RWPE2 (cell line): Measurements from ENCODE around the gene PTPRN2.
A peak's percentile ranks its signal among the peaks of the same experiment; 100 is the strongest.

Experiments used
- ATAC-seq: fragments of 200-7000 bp; cut with Tn5 transposase; 3 replicates; pipeline ENCODE4 v1.9.1; 2021; ENCODE audit warnings: low read depth
- DNase-seq: peaks from one replicate; pipeline ENCODE4 v3.0.0-alpha.2; 2020; ENCODE audit warnings: low spot score
- H3K27ac ChIP-seq: fragments of 450-650 bp; 2 replicates; pipeline ENCODE4 v1.5.1; 2017; ENCODE audit warnings: mild to moderate bottlenecking; ENCODE audit not compliant: poor library complexity, severe bottlenecking
- H3K27me3 ChIP-seq: fragments of 250-450 bp; sonication (Bioruptor Pico); 2 replicates; pipeline ENCODE4 v1.5.1; 2021; ENCODE audit warnings: mild to moderate bottlenecking, moderate library complexity; ENCODE audit not compliant: insufficient read depth, poor library complexity, severe bottlenecking
- H3K36me3 ChIP-seq: fragments of 250-450 bp; sonication (Bioruptor Pico); 2 replicates; pipeline ENCODE4 v1.5.1; 2020; ENCODE audit warnings: low read depth, mild to moderate bottlenecking, moderate library complexity
- H3K4me1 ChIP-seq: fragments of 250-450 bp; sonication (Bioruptor Pico); 2 replicates; pipeline ENCODE4 v1.5.1; 2021; ENCODE audit warnings: mild to moderate bottlenecking, moderate library complexity; ENCODE audit not compliant: insufficient read depth, poor library complexity, severe bottlenecking
- H3K4me3 ChIP-seq: fragments of 250-450 bp; sonication (Bioruptor Pico); 2 replicates; pipeline ENCODE4 v1.5.1; 2021; ENCODE audit warnings: mild to moderate bottlenecking, moderate library complexity; ENCODE audit not compliant: severe bottlenecking
- H3K9me3 ChIP-seq: fragments of 250-450 bp; sonication (Bioruptor Pico); 2 replicates; pipeline ENCODE4 v1.5.1; 2021; ENCODE audit warnings: mild to moderate bottlenecking, moderate library complexity; ENCODE audit not compliant: severe bottlenecking
- CTCF ChIP-seq: fragments of 450-650 bp; IDR thresholded peaks from one replicate; pipeline ENCODE4 v1.5.1; 2017; ENCODE audit warnings: mild to moderate bottlenecking, moderate library complexity; ENCODE audit not compliant: poor library complexity, severe bottlenecking

Gene PTPRN2

GRCh38 chr7:157743781-157744525 is 843.7 kb downstream of the PTPRN2 start:
- no peak for DNase-seq
- no peak overlapping the region for H3K4me3 ChIP-seq
- no peak for ATAC-seq
- H3K9me3 ChIP-seq, result peaks cover 2% of the 10 kb centered on the region
- no peak overlapping the region for H3K27ac ChIP-seq
- no peaks in the 10 kb centered on the region for H3K27me3 ChIP-seq
- no peaks in the 10 kb centered on the region for H3K36me3 ChIP-seq
- H3K4me1 ChIP-seq, result no peaks in the 10 kb centered on the region
- no peak for TF ChIP-seq CTCF

- Histone ChIP-seq H3K36me3 (no peaks in the 10 kb centered on the region), H3K4me3 (no peak overlapping the region), H3K9me3 (peaks cover 2% of the 10 kb centered on the region), H3K4me1 (no peaks in the 10 kb centered on the region), H3K27ac (no peak overlapping the region), H3K27me3 (no peaks in the 10 kb centered on the region)
- DNase-seq, result no peak
- TF ChIP-seq CTCF, result no peak
- no peak for ATAC-seq
Observed at GRCh38 chr7:157740251-157740798, 847.3 kb downstream of the PTPRN2 start.

GRCh38 chr7:157739650-157740049 is 848.0 kb downstream of the PTPRN2 start:
- ATAC-seq (no peak), DNase-seq (peak; percentile 19)
- no peaks in the 10 kb centered on the region for H3K27me3 ChIP-seq
- no peaks in the 10 kb centered on the region for H3K4me1 ChIP-seq
- no peaks in the 10 kb centered on the region for H3K36me3 ChIP-seq
- H3K4me3 ChIP-seq, result no peak overlapping the region
- H3K9me3 ChIP-seq, result peaks cover 2% of the 10 kb centered on the region
- no peak overlapping the region for H3K27ac ChIP-seq
- no peak for TF ChIP-seq CTCF

- DNase-seq (peak; percentile 6), ATAC-seq (no peak)
Observed at GRCh38 chr7:157739031-157739430, 848.6 kb downstream of the PTPRN2 start.

More at GRCh38 chr7:157739031-157739430, 848.6 kb downstream of the PTPRN2 start:
- Histone ChIP-seq H3K4me3 (no peak overlapping the region), H3K9me3 (peaks cover 2% of the 10 kb centered on the region), H3K27me3 (no peaks in the 10 kb centered on the region), H3K27ac (no peak overlapping the region), H3K4me1 (no peaks in the 10 kb centered on the region), H3K36me3 (no peaks in the 10 kb centered on the region)
- no peak for TF ChIP-seq CTCF
